ENCODE results near the gene KCNH3. TPM values are rescaled to one million over a fixed set of nuclear protein-coding genes. Genes with fewer than 3 reads are reported as not detected.

The KCNH3 gene
- 0.10 TPM for polyA plus RNA-seq (2013, experiment 1 of 2)
- polyA plus RNA-seq (2013, experiment 2 of 2): 0.19 TPM

GRCh38 chr12:49538510-49539403 lies at the start of gene KCNH3:
Gene KCNH3 (plus strand): TSS chr12:49539030. CDS start chr12:49539417, 387 bp downstream.
- H3K4me1 ChIP-seq (ENCODE audit: insufficient read depth, low read length): peaks cover 8% of the 10 kb centered on the region
- H3K4me3 ChIP-seq (ENCODE audit: low read length): peak within 1 kb of the TSS; percentile 45
- H3K9ac ChIP-seq (ENCODE audit: low read depth, low read length): no peak within 1 kb of the TSS
- peaks cover 94% of the 10 kb centered on the region for H3K27me3 ChIP-seq (ENCODE audit: insufficient read depth, low read length)
- no peak within 1 kb of the TSS for H3K27ac ChIP-seq (ENCODE audit: low read depth, low read length)
- no peaks in the 10 kb centered on the region for H3K36me3 ChIP-seq (ENCODE audit: insufficient read depth, low read length)
- no peaks in the 10 kb centered on the region for H3K9me3 ChIP-seq (ENCODE audit: insufficient read depth, low read depth, low read length)
- 3% methylated on average over 103 of the region's 107 CpGs for WGBS

- Histone ChIP-seq H3K4me3 (ENCODE audit: low read length) (no peak overlapping the region), H3K27me3 (ENCODE audit: insufficient read depth, low read length) (no peaks in the 10 kb centered on the region), H3K36me3 (ENCODE audit: insufficient read depth, low read length) (peaks cover 3% of the 10 kb centered on the region; the same call in 1 of the 2 replicates), H3K4me1 (ENCODE audit: insufficient read depth, low read length) (peaks cover 24% of the 10 kb centered on the region), H3K9me3 (ENCODE audit: insufficient read depth, low read depth, low read length) (no peaks in the 10 kb centered on the region), H3K9ac (ENCODE audit: low read depth, low read length) (no peak overlapping the region), H3K27ac (ENCODE audit: low read depth, low read length) (no peak overlapping the region; the same call in 1 of the 2 replicates)
- 99% methylated on average over 3 of the region's 3 CpGs for WGBS
These were observed 49.7 kb upstream of the KCNH3 start for GRCh38 chr12:49489154-49489553.

GRCh38 chr12:49489720-49490119 lies 49.1 kb upstream of the KCNH3 start:
- peaks cover 18% of the 10 kb centered on the region for H3K4me1 ChIP-seq (ENCODE audit: insufficient read depth, low read length)
- H3K9ac ChIP-seq (ENCODE audit: low read depth, low read length): no peak overlapping the region
- no peak overlapping the region for H3K4me3 ChIP-seq (ENCODE audit: low read length)
- H3K36me3 ChIP-seq (ENCODE audit: insufficient read depth, low read length): peaks cover 6% of the 10 kb centered on the region
- H3K27me3 ChIP-seq (ENCODE audit: insufficient read depth, low read length): no peaks in the 10 kb centered on the region
- no peaks in the 10 kb centered on the region for H3K9me3 ChIP-seq (ENCODE audit: insufficient read depth, low read depth, low read length)
- 78% methylated on average over 4 of the region's 4 CpGs for WGBS
- H3K27ac ChIP-seq (ENCODE audit: low read depth, low read length): peak overlapping the region; percentile 29; the same call in 1 of the 2 replicates

- Histone ChIP-seq H3K27me3 (ENCODE audit: insufficient read depth, low read length) (no peaks in the 10 kb centered on the region), H3K27ac (ENCODE audit: low read depth, low read length) (no peak overlapping the region), H3K9ac (ENCODE audit: low read depth, low read length) (no peak overlapping the region), H3K4me3 (ENCODE audit: low read length) (no peak overlapping the region), H3K4me1 (ENCODE audit: insufficient read depth, low read length) (peaks cover 16% of the 10 kb centered on the region), H3K36me3 (ENCODE audit: insufficient read depth, low read length) (peaks cover 16% of the 10 kb centered on the region), H3K9me3 (ENCODE audit: insufficient read depth, low read depth, low read length) (no peaks in the 10 kb centered on the region)
- 78% methylated on average over 1 of the region's 1 CpG for WGBS
These were observed 47.0 kb upstream of the KCNH3 start for GRCh38 chr12:49491823-49492222.

- Histone ChIP-seq H3K27me3 (ENCODE audit: insufficient read depth, low read length) (no peaks in the 10 kb centered on the region), H3K27ac (ENCODE audit: low read depth, low read length) (no peak overlapping the region), H3K9ac (ENCODE audit: low read depth, low read length) (no peak overlapping the region), H3K4me3 (ENCODE audit: low read length) (no peak overlapping the region), H3K9me3 (ENCODE audit: insufficient read depth, low read depth, low read length) (no peaks in the 10 kb centered on the region), H3K4me1 (ENCODE audit: insufficient read depth, low read length) (peaks cover 16% of the 10 kb centered on the region), H3K36me3 (ENCODE audit: insufficient read depth, low read length) (peaks cover 15% of the 10 kb centered on the region)
- WGBS: 100% methylated on average over 2 of the region's 2 CpGs
These were observed 44.9 kb upstream of the KCNH3 start for GRCh38 chr12:49493900-49494299.

- no peaks in the 10 kb centered on the region for H3K4me1 ChIP-seq (ENCODE audit: insufficient read depth, low read length)
- H3K9ac ChIP-seq (ENCODE audit: low read depth, low read length): no peak overlapping the region
- H3K9me3 ChIP-seq (ENCODE audit: insufficient read depth, low read depth, low read length): no peaks in the 10 kb centered on the region
- peaks cover 32% of the 10 kb centered on the region for H3K36me3 ChIP-seq (ENCODE audit: insufficient read depth, low read length)
- WGBS: 90% methylated on average over 10 of the region's 10 CpGs
- no peak overlapping the region for H3K27ac ChIP-seq (ENCODE audit: low read depth, low read length)
- no peaks in the 10 kb centered on the region for H3K27me3 ChIP-seq (ENCODE audit: insufficient read depth, low read length)
- no peak overlapping the region for H3K4me3 ChIP-seq (ENCODE audit: low read length)
These were observed 42.1 kb upstream of the KCNH3 start for GRCh38 chr12:49496417-49497360.

- no peaks in the 10 kb centered on the region for H3K27me3 ChIP-seq (ENCODE audit: insufficient read depth, low read length)
- H3K9me3 ChIP-seq (ENCODE audit: insufficient read depth, low read depth, low read length): no peaks in the 10 kb centered on the region
- H3K4me3 ChIP-seq (ENCODE audit: low read length): no peak overlapping the region
- no peaks in the 10 kb centered on the region for H3K4me1 ChIP-seq (ENCODE audit: insufficient read depth, low read length)
- H3K27ac ChIP-seq (ENCODE audit: low read depth, low read length): no peak overlapping the region
- WGBS: 92% methylated on average over 1 of the region's 1 CpG
- no peak overlapping the region for H3K9ac ChIP-seq (ENCODE audit: low read depth, low read length)
- H3K36me3 ChIP-seq (ENCODE audit: insufficient read depth, low read length): peaks cover 39% of the 10 kb centered on the region
These were observed 36.9 kb upstream of the KCNH3 start for GRCh38 chr12:49501895-49502294.

- Histone ChIP-seq H3K9ac (ENCODE audit: low read depth, low read length) (no peak overlapping the region), H3K4me1 (ENCODE audit: insufficient read depth, low read length) (no peaks in the 10 kb centered on the region), H3K36me3 (ENCODE audit: insufficient read depth, low read length) (peaks cover 41% of the 10 kb centered on the region), H3K27ac (ENCODE audit: low read depth, low read length) (no peak overlapping the region), H3K27me3 (ENCODE audit: insufficient read depth, low read length) (no peaks in the 10 kb centered on the region), H3K4me3 (ENCODE audit: low read length) (no peak overlapping the region), H3K9me3 (ENCODE audit: insufficient read depth, low read depth, low read length) (no peaks in the 10 kb centered on the region)
- WGBS: 92% methylated on average over 1 of the region's 1 CpG
These were observed 36.2 kb upstream of the KCNH3 start for GRCh38 chr12:49502590-49502989.

GRCh38 chr12:49503674-49504180 lies 35.1 kb upstream of the KCNH3 start:
- no peaks in the 10 kb centered on the region for H3K9me3 ChIP-seq (ENCODE audit: insufficient read depth, low read depth, low read length)
- H3K27ac ChIP-seq (ENCODE audit: low read depth, low read length): no peak overlapping the region
- no peak overlapping the region for H3K9ac ChIP-seq (ENCODE audit: low read depth, low read length)
- peaks cover 41% of the 10 kb centered on the region for H3K36me3 ChIP-seq (ENCODE audit: insufficient read depth, low read length)
- H3K4me3 ChIP-seq (ENCODE audit: low read length): no peak overlapping the region
- no peaks in the 10 kb centered on the region for H3K27me3 ChIP-seq (ENCODE audit: insufficient read depth, low read length)
- 91% methylated on average over 5 of the region's 5 CpGs for WGBS
- H3K4me1 ChIP-seq (ENCODE audit: insufficient read depth, low read length): no peaks in the 10 kb centered on the region

- H3K9ac ChIP-seq (ENCODE audit: low read depth, low read length): no peak overlapping the region
- H3K4me1 ChIP-seq (ENCODE audit: insufficient read depth, low read length): no peaks in the 10 kb centered on the region
- H3K36me3 ChIP-seq (ENCODE audit: insufficient read depth, low read length): peaks cover 32% of the 10 kb centered on the region
- no peaks in the 10 kb centered on the region for H3K9me3 ChIP-seq (ENCODE audit: insufficient read depth, low read depth, low read length)
- no peaks in the 10 kb centered on the region for H3K27me3 ChIP-seq (ENCODE audit: insufficient read depth, low read length)
- no peak overlapping the region for H3K4me3 ChIP-seq (ENCODE audit: low read length)
- no peak overlapping the region for H3K27ac ChIP-seq (ENCODE audit: low read depth, low read length)
These were observed 33.2 kb upstream of the KCNH3 start for GRCh38 chr12:49505672-49506071.

GRCh38 chr12:49507139-49507538 lies 31.7 kb upstream of the KCNH3 start:
- Histone ChIP-seq H3K36me3 (ENCODE audit: insufficient read depth, low read length) (peaks cover 20% of the 10 kb centered on the region), H3K4me1 (ENCODE audit: insufficient read depth, low read length) (no peaks in the 10 kb centered on the region), H3K4me3 (ENCODE audit: low read length) (no peak overlapping the region), H3K27me3 (ENCODE audit: insufficient read depth, low read length) (no peaks in the 10 kb centered on the region), H3K9me3 (ENCODE audit: insufficient read depth, low read depth, low read length) (no peaks in the 10 kb centered on the region), H3K9ac (ENCODE audit: low read depth, low read length) (no peak overlapping the region), H3K27ac (ENCODE audit: low read depth, low read length) (no peak overlapping the region)
- 95% methylated on average over 4 of the region's 4 CpGs for WGBS

All from HUES64 (cell line).